Right atrium auricular region (tissue), 2 donors: Measurements from ENCODE around the gene TRABD2A. TPM values are rescaled to one million over a fixed set of nuclear protein-coding genes. Genes with fewer than 3 reads are reported as not detected.

Experiments
- DNase-seq: peaks from one replicate; pipeline ENCODE4 v3.0.0-alpha.2; 2019; ENCODE audit warnings: low spot score
- H3K27ac ChIP-seq, 2 donors: fragments of 200-600 bp; sonication (generic); 1 replicate in 1 of 2; 2 replicates in 1 of 2; pipeline ENCODE4 v1.5.1; 2016 to 2019
- H3K27me3 ChIP-seq, 2 donors: fragments of 200-600 bp; sonication (generic); one replicate each; pipeline versions ENCODE4 v1.5.1 to v1.6.0; 2017 to 2019
- H3K36me3 ChIP-seq: fragments of 200-600 bp; sonication (generic); one replicate; pipeline ENCODE4 v1.5.1; 2016
- H3K4me1 ChIP-seq, 2 donors: fragments of 200-600 bp; sonication (generic); one replicate each; pipeline versions ENCODE4 v1.5.1 to v1.6.0; 2017 to 2019
- H3K4me3 ChIP-seq, 2 donors: fragments of 200-600 bp; sonication (generic); 1 replicate in 1 of 2; 2 replicates in 1 of 2; pipeline ENCODE4 v1.5.1; 2017 to 2019; ENCODE audit warnings: mild to moderate bottlenecking in 1 of 2, moderate library complexity in 1 of 2
- H3K9me3 ChIP-seq, 2 donors: fragments of 200-600 bp; sonication (generic); one replicate each; pipeline ENCODE4 v1.5.1; 2019
- CTCF ChIP-seq, 2 donors: fragments of 200-600 bp; sonication (generic); IDR thresholded peaks; one replicate each; pipeline ENCODE4 v1.5.1; 2019; ENCODE audit warnings: antibody characterized with exemption in 2 of 2
- total RNA-seq, 2 donors: library from RNA; depleted of rRNA; stranded (reverse); fragments of >200 nt; gene quantifications; one replicate each; pipeline ENCODE4 v1.1.0, GENCODE V29; 2016

Gene TRABD2A
- total RNA-seq, 2 donors from 2014 or later: 1.2 to 1.7 TPM

DNA sequence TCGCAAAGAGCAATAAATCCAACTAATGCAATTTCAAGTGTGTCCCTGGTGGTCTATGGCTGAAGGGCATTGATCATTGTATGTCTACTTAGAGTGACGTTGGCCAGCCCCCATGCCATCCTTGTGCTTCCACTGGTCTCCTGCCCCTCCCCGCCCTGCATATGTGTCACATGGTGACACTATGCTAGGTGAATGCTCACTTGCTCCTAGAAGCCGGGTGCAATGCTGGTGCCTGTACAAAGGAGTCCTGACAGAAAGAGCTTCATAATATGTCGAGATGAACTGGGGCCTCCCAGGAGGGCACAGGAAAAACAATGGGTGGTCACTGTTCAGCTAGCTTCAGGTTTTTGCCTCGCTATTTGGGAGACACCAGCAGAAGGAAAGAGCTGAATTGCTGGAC, 5.9 kb upstream of the TRABD2A start:
- no peaks in the 10 kb centered on the region for H3K9me3 ChIP-seq
- no peak for TF ChIP-seq CTCF (IDR thresholded peaks at IDR 0.05)
- H3K27ac ChIP-seq: no peak overlapping the region

DNA sequence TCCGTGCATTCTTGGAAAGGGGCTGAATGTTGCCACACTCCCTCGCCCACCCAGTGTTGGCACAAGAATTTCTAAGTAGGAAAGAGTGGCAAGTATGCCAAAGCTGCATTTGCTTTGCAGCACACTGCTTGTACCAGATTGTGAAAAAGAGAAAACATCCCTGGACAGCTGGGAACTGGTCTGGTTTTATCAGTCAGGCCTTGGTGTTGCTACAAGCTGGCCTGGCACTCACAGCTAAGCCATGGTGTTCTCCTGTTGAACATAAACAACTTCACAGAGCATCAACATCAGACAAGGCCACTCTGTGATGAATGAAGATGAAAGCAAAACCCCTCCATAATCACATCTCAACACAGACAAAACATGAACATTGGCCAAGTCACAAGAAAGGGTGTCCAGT, 4.2 kb upstream of the TRABD2A start:
- Histone ChIP-seq H3K27me3 (peaks cover 6 to 7% of the 10 kb centered on the region in 2 donors), H3K4me3 (no peak overlapping the region), H3K27ac (no peak overlapping the region), H3K9me3 (no peaks in the 10 kb centered on the region), H3K4me1 (peaks cover 0 to 31% of the 10 kb centered on the region in 2 donors), H3K36me3 (no peaks in the 10 kb centered on the region)
- no peak for TF ChIP-seq CTCF (IDR thresholded peaks at IDR 0.05)
- peak; percentile 32 for DNase-seq

More for the DNA sequence above, 5.9 kb upstream of the TRABD2A start:
- no peak overlapping the region for H3K4me3 ChIP-seq
- peaks cover 0 to 14% of the 10 kb centered on the region in 2 donors for H3K4me1 ChIP-seq
- no peaks in the 10 kb centered on the region for H3K27me3 ChIP-seq
- DNase-seq: peak; percentile 38
- no peaks in the 10 kb centered on the region for H3K36me3 ChIP-seq

DNA sequence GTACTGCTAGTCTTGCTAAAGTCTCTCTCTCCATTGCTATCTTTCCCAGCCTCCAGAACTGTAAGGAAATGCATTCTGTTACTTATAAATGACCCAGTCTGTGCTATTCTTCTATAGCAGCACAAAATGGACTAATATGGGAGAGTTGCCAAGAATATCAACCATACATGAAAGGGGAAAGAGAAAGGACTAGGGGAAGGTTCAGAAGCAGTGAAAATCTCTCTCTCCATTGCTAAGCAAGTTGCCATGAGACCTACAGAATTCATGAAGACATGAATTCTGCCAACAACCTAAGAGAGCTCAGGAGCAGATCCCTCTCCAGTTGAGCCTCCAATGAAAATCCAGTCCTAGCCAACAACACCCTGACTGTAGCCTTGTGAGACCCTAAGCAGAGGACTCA, 3.6 kb upstream of the TRABD2A start:
- H3K27ac ChIP-seq: no peak overlapping the region
- peaks cover 0 to 37% of the 10 kb centered on the region in 2 donors for H3K4me1 ChIP-seq
- no peak for DNase-seq
- H3K27me3 ChIP-seq: peaks cover 8 to 12% of the 10 kb centered on the region in 2 donors
- no peaks in the 10 kb centered on the region for H3K9me3 ChIP-seq
- TF ChIP-seq CTCF (IDR thresholded peaks at IDR 0.05): no peak
- H3K36me3 ChIP-seq: no peaks in the 10 kb centered on the region
- H3K4me3 ChIP-seq: no peak overlapping the region

- Histone ChIP-seq H3K27me3 (peaks cover 8 to 12% of the 10 kb centered on the region in 2 donors), H3K27ac (no peak overlapping the region), H3K4me1 (peaks cover 0 to 30% of the 10 kb centered on the region in 2 donors), H3K36me3 (no peaks in the 10 kb centered on the region), H3K4me3 (no peak overlapping the region), H3K9me3 (no peaks in the 10 kb centered on the region)
- peak; percentile 5 for DNase-seq
- TF ChIP-seq CTCF (IDR thresholded peaks at IDR 0.05): no peak
These were observed 2.1 kb upstream of the TRABD2A start for GRCh38 chr2:84882775-84883550.

DNA sequence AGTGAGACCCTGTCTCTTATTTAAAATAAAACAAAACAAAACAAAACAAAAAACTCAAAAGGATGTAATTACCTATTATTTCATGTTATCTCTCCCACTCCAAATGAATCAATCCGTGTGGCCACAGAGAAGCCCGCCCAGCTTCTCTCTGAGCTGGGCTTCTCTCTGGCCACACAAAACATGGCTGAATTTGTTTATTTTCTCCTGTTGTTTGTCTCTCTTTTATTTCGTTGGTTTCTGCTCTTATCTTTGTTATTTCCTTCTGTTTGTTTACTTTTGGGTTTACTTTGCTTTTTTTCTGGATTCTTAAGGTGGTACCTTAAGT, 1.5 kb upstream of the TRABD2A start:
- H3K4me1 ChIP-seq: peaks cover 0 to 30% of the 10 kb centered on the region in 2 donors
- H3K4me3 ChIP-seq: peak overlapping the region; percentile 35 to 53
- no peaks in the 10 kb centered on the region for H3K36me3 ChIP-seq
- no peaks in the 10 kb centered on the region for H3K9me3 ChIP-seq
- no peak overlapping the region for H3K27ac ChIP-seq
- TF ChIP-seq CTCF (IDR thresholded peaks at IDR 0.05): peak in 1 of 2 donors; percentile 6
- DNase-seq: no peak
- H3K27me3 ChIP-seq: peaks cover 8 to 12% of the 10 kb centered on the region in 2 donors
